ENCODE data around the gene TNFAIP8. TPM values are rescaled to one million over a fixed set of nuclear protein-coding genes. Genes with fewer than 3 reads are reported as not detected.

TNFAIP8 gene
- total RNA-seq, 2 donors from 2014 or later, result 29.6 to 39.5 TPM

DNA sequence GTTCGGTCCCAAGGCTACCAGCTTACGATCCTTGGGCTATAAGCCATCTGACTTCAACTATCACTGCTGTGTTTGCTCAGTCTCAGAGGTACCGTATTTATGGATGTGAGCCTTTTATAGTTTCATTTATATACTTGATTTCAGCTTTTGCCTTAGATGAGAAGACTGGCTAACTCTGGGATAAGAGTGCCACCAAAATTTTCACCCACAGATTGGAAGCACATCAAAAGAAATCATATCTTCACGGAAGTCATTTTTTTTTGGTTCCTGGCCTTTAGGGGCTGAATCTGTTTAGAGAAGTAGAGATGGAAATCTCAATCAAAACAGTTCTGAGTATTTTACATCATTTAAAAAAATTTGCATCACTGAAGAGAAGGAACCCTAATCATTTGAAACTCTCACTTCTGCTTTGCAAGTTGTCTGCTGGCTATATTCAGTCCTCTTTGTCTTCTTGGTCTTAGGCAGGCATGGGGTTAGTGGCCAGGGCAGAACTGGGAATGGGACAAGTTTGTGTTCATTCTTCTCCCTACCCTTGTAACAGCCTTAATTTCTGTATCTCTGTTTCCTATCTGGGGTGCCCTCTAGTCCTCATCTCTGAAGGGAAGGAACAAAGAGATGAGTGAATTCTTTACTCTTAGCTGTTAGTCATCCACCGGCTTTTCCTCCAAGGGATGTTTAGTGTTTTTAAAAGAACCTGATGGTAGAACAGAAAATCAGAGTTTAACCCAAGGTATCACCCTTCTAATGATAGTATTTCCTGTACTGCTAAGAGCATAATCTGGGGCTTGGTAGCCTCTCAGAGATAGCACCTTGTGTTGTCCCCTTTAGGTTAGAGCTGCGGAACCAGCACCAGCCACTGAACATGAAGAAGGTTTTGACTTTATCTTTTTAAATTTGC, 14.1 kb upstream of the TNFAIP8 start:
- H3K4me3 ChIP-seq (ENCODE audit: low read length), result no peak overlapping the region
- no peaks in the 10 kb centered on the region for H3K27me3 ChIP-seq (ENCODE audit: control insufficient read depth, insufficient read depth, low read length, poor library complexity, severe bottlenecking)
- Mint-ChIP-seq H3K27ac (no peak overlapping the region), H3K4me1 (peaks cover 44% of the 10 kb centered on the region), H3K27me3 (ENCODE audit: insufficient read depth) (no peaks in the 10 kb centered on the region), H3K9me3 (no peaks in the 10 kb centered on the region), H3K36me3 (ENCODE audit: low read depth) (no peaks in the 10 kb centered on the region), H3K4me3 (no peak overlapping the region)
- TF ChIP-seq, protein P1, sequence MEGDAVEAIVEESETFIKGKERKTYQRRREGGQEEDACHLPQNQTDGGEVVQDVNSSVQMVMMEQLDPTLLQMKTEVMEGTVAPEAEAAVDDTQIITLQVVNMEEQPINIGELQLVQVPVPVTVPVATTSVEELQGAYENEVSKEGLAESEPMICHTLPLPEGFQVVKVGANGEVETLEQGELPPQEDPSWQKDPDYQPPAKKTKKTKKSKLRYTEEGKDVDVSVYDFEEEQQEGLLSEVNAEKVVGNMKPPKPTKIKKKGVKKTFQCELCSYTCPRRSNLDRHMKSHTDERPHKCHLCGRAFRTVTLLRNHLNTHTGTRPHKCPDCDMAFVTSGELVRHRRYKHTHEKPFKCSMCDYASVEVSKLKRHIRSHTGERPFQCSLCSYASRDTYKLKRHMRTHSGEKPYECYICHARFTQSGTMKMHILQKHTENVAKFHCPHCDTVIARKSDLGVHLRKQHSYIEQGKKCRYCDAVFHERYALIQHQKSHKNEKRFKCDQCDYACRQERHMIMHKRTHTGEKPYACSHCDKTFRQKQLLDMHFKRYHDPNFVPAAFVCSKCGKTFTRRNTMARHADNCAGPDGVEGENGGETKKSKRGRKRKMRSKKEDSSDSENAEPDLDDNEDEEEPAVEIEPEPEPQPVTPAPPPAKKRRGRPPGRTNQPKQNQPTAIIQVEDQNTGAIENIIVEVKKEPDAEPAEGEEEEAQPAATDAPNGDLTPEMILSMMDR (conservative IDR thresholded peaks at IDR 0.05), result no peak
- no peak overlapping the region for H3K9ac ChIP-seq (ENCODE audit: extremely low read depth, low read length, poor library complexity, severe bottlenecking)
- WGBS, 2 experiments (ENCODE audit: insufficient coverage in 1 of 2, insufficient read length in 1 of 2), result 97 to 100% methylated on average over 1 to 5 of the region's 6 CpGs
- H3K9me3 ChIP-seq (ENCODE audit: control insufficient read depth, low read length), result no peaks in the 10 kb centered on the region
- peaks cover 11% of the 10 kb centered on the region for H3K4me1 ChIP-seq (ENCODE audit: control insufficient read depth, insufficient read depth, low read length)
- no peak for DNase-seq
- no peaks in the 10 kb centered on the region for H3K36me3 ChIP-seq (ENCODE audit: control insufficient read depth, insufficient read depth, low read length)
- no peak overlapping the region for H3K27ac ChIP-seq (ENCODE audit: low read depth, low read length)

DNA sequence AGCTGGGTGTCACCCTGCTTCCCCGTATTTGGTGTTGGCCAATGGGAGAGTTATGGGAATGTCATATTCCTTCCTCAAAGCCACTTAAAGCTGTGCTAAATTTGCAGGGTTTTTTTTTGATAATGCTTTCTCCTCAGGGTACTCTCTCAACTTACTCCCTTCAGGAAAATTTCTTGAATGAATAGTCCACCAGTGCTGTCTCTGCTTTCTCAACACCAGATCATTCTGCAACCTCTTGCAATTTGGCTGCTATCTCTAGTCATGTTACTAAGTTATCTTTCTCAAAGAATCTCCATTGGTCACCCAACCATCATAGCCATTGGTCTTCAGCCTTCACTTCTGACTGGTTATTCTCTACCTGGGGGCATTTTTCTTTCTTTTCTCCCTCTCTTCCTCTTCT, 13.4 kb upstream of the TNFAIP8 start:
- H3K4me1 Mint-ChIP-seq, result peaks cover 44% of the 10 kb centered on the region
- no peaks in the 10 kb centered on the region for H3K9me3 Mint-ChIP-seq
- Histone ChIP-seq H3K27ac (ENCODE audit: low read depth, low read length) (no peak overlapping the region), H3K9ac (ENCODE audit: extremely low read depth, low read length, poor library complexity, severe bottlenecking) (no peak overlapping the region), H3K4me3 (ENCODE audit: low read length) (no peak overlapping the region), H3K4me1 (ENCODE audit: control insufficient read depth, insufficient read depth, low read length) (peaks cover 18% of the 10 kb centered on the region), H3K9me3 (ENCODE audit: control insufficient read depth, low read length) (no peaks in the 10 kb centered on the region), H3K27me3 (ENCODE audit: control insufficient read depth, insufficient read depth, low read length, poor library complexity, severe bottlenecking) (no peaks in the 10 kb centered on the region), H3K36me3 (ENCODE audit: control insufficient read depth, insufficient read depth, low read length) (no peaks in the 10 kb centered on the region)
- DNase-seq, result no peak
- no peaks in the 10 kb centered on the region for H3K27me3 Mint-ChIP-seq (ENCODE audit: insufficient read depth)
- no peak overlapping the region for H3K27ac Mint-ChIP-seq
- TF ChIP-seq, protein P1 (conservative IDR thresholded peaks at IDR 0.05), result no peak
- H3K36me3 Mint-ChIP-seq (ENCODE audit: low read depth), result no peaks in the 10 kb centered on the region
- WGBS, 2 experiments (ENCODE audit: insufficient coverage in 1 of 2, insufficient read length in 1 of 2), result 85 to 100% methylated on average over 1 of the region's 1 CpG
- no peak overlapping the region for H3K4me3 Mint-ChIP-seq

DNA sequence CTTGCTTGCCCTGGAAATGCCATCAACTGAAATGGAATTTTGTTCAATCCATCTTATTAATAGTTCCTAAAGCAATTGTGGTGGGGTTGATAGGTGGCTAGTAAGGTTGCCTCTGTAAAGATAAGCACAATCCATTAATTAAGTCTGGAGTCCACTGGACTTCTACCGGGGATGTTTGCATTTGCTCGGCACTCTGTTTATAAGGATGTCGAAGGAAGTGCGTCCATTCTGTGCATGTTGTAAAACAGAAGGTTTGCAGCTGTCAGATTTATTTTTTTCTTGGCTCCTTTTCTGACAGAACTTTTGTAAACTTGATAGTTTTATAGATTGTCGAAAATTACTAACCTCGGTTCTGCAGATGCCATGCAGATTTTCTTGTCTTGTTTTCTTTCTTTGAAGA, 12.8 kb upstream of the TNFAIP8 start:
- Histone ChIP-seq H3K27me3 (ENCODE audit: control insufficient read depth, insufficient read depth, low read length, poor library complexity, severe bottlenecking) (no peaks in the 10 kb centered on the region), H3K36me3 (ENCODE audit: control insufficient read depth, insufficient read depth, low read length) (no peaks in the 10 kb centered on the region), H3K4me3 (ENCODE audit: low read length) (no peak overlapping the region), H3K27ac (ENCODE audit: low read depth, low read length) (no peak overlapping the region), H3K4me1 (ENCODE audit: control insufficient read depth, insufficient read depth, low read length) (peaks cover 19% of the 10 kb centered on the region), H3K9me3 (ENCODE audit: control insufficient read depth, low read length) (no peaks in the 10 kb centered on the region), H3K9ac (ENCODE audit: extremely low read depth, low read length, poor library complexity, severe bottlenecking) (no peak overlapping the region)
- Mint-ChIP-seq H3K27ac (no peak overlapping the region), H3K9me3 (no peaks in the 10 kb centered on the region), H3K27me3 (ENCODE audit: insufficient read depth) (no peaks in the 10 kb centered on the region), H3K4me3 (no peak overlapping the region), H3K36me3 (ENCODE audit: low read depth) (no peaks in the 10 kb centered on the region), H3K4me1 (peaks cover 44% of the 10 kb centered on the region)
- DNase-seq, result no peak
- TF ChIP-seq, protein P1 (conservative IDR thresholded peaks at IDR 0.05), result no peak
- 96% methylated on average over 5 to 6 of the region's 6 CpGs for WGBS, 2 experiments (ENCODE audit: insufficient coverage in 1 of 2, insufficient read length in 1 of 2)
